IMR-90 (cell line): ENCODE results near the gene NOXA1.

Source experiments
- CEBPB ChIP-seq: IDR thresholded peaks from 2 replicates; pipeline ENCODE4 v1.6.1; 2012; ENCODE audit warnings: low read depth, low read length, improper control_type of control experiment
- MAZ ChIP-seq: IDR thresholded peaks from 2 replicates; pipeline ENCODE4 v1.6.1; 2012; ENCODE audit warnings: low read depth, mild to moderate bottlenecking, low read length, improper control_type of control experiment, moderate library complexity, borderline replicate concordance
- POLR2A ChIP-seq: IDR thresholded peaks from 2 replicates; pipeline ENCODE4 v1.6.1; 2012; ENCODE audit warnings: mild to moderate bottlenecking, low read depth, low read length
- RFX5 ChIP-seq: IDR thresholded peaks from 2 replicates; pipeline ENCODE4 v1.8.0; 2012; ENCODE audit warnings: low read depth, mild to moderate bottlenecking, low read length, moderate library complexity
- SMC3 ChIP-seq: fragments of 150-350 bp; IDR thresholded peaks from 2 replicates; pipeline ENCODE4 v1.6.1; 2016; ENCODE audit warnings: low read depth, mild to moderate bottlenecking, antibody characterized with exemption, low read length, moderate library complexity
- TF ChIP-seq, protein P1 (sequence below): fragments of 150-350 bp; IDR thresholded peaks from 2 replicates; pipeline ENCODE4 v1.6.1; 2017; ENCODE audit warnings: mild to moderate bottlenecking, antibody characterized with exemption, low read length, low read depth
- TF ChIP-seq, protein P2 (sequence below): conservative IDR thresholded peaks from 2 replicates; pipeline ENCODE4 v1.5.1; 2012; ENCODE audit warnings: mild to moderate bottlenecking, low read depth, low read length, improper control_type of control experiment

DNA sequence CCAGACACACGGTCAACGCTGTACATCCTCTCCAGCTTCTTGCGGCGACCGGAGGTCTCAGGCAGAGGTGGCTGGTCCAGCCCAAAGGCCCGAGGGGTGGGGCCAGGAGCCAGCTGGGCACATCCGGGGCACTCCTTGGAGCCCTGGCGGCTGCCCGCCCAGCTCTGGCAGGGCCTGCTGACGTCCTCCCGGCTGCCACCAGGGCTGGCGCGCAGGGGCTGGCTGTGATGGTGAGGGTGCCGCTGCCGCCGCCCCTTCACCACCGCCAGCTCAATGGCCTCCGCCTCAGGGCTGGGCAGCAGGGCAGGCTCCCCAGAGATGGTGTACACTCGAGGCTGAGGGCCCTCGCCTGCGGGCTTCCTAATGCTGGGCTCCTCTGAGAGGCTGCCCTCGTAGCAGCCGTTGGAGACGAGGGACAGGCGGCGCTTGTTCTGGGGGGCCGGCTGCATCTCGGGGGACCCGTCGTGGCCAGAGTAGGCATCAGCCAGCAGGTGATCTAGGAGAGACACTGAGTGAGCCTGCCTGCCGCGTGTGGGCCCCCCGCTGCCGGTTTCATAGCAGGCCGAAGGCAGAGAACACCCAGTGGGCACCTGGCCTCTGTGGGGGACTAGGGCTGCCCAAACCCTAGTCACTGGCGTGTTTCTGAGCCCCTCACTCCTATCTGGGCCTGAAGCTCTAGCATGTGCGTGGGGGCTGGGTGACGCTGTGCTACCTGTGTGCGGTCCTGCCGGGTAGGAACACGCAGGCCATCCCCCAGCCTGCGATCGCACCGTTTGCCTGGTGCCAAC lies 34.4 kb downstream of the NOXA1 start:
- TF ChIP-seq, protein P1, sequence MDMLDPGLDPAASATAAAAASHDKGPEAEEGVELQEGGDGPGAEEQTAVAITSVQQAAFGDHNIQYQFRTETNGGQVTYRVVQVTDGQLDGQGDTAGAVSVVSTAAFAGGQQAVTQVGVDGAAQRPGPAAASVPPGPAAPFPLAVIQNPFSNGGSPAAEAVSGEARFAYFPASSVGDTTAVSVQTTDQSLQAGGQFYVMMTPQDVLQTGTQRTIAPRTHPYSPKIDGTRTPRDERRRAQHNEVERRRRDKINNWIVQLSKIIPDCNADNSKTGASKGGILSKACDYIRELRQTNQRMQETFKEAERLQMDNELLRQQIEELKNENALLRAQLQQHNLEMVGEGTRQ: no peak
- TF ChIP-seq POLR2A (no peak), CEBPB (no peak), SMC3 (no peak), RFX5 (no peak), MAZ (no peak)
- TF ChIP-seq, protein P2, sequence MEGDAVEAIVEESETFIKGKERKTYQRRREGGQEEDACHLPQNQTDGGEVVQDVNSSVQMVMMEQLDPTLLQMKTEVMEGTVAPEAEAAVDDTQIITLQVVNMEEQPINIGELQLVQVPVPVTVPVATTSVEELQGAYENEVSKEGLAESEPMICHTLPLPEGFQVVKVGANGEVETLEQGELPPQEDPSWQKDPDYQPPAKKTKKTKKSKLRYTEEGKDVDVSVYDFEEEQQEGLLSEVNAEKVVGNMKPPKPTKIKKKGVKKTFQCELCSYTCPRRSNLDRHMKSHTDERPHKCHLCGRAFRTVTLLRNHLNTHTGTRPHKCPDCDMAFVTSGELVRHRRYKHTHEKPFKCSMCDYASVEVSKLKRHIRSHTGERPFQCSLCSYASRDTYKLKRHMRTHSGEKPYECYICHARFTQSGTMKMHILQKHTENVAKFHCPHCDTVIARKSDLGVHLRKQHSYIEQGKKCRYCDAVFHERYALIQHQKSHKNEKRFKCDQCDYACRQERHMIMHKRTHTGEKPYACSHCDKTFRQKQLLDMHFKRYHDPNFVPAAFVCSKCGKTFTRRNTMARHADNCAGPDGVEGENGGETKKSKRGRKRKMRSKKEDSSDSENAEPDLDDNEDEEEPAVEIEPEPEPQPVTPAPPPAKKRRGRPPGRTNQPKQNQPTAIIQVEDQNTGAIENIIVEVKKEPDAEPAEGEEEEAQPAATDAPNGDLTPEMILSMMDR: no peak
